SK-N-MC (cell line): Measurements from ENCODE around the gene BEGAIN.

Experiments used
- DNase-seq: peaks from one replicate; pipeline ENCODE4 v3.0.0-alpha.2; 2011; ENCODE audit warnings: low read depth, low spot score
- H3K27ac ChIP-seq: fragments of 200-600 bp; sonication (generic); 2 replicates; pipeline ENCODE4 v1.5.1; 2016; ENCODE audit warnings: mixed run types
- H3K36me3 ChIP-seq: fragments of 200-600 bp; sonication (generic); 2 replicates; pipeline ENCODE4 v1.6.1; 2017; ENCODE audit warnings: antibody characterized with exemption, low read length, mixed read lengths; ENCODE audit not compliant: insufficient read depth
- H3K4me3 ChIP-seq: fragments of 200-600 bp; sonication (generic); 2 replicates; pipeline ENCODE4 v1.5.1; 2016
- H3K9ac ChIP-seq: fragments of 200-600 bp; sonication (generic); 2 replicates; pipeline ENCODE4 v1.8.0; 2017; ENCODE audit warnings: mixed run types, mixed read lengths; ENCODE audit not compliant: insufficient read length
- H3K9me3 ChIP-seq: fragments of 200-600 bp; sonication (generic); 2 replicates; pipeline ENCODE4 v1.6.1; 2017; ENCODE audit warnings: low read depth, mild to moderate bottlenecking, antibody characterized with exemption, low read length, moderate library complexity, mixed read lengths
- EZH2 ChIP-seq: fragments of 200-600 bp; sonication (generic); IDR thresholded peaks from one replicate; pipeline ENCODE4 v1.6.1; 2017; ENCODE audit warnings: antibody characterized with exemption
- FOXP2 ChIP-seq: optimal IDR thresholded peaks from 2 replicates; pipeline ENCODE3; 2011; ENCODE audit warnings: mild to moderate bottlenecking, moderate library complexity; ENCODE audit not compliant: insufficient read depth; ENCODE audit errors: extremely low read length, control extremely low read depth
- POLR2AphosphoS5 ChIP-seq: IDR thresholded peaks from 2 replicates; pipeline ENCODE4 v1.6.1; 2012; ENCODE audit warnings: mild to moderate bottlenecking, low read depth, low read length, borderline replicate concordance

BEGAIN gene

GRCh38 chr14:100609941-100610391, 22.7 kb upstream of the BEGAIN start:
- H3K4me3 ChIP-seq, result no peak overlapping the region
- no peak overlapping the region for H3K27ac ChIP-seq
- DNase-seq, result no peak
- no peaks in the 10 kb centered on the region for H3K9me3 ChIP-seq
- no peak overlapping the region for H3K9ac ChIP-seq
- no peak for TF ChIP-seq POLR2AphosphoS5
- H3K36me3 ChIP-seq, result no peaks in the 10 kb centered on the region

GRCh38 chr14:100609331-100609870, 22.2 kb upstream of the BEGAIN start:
- H3K9ac ChIP-seq, result no peak overlapping the region
- no peak for DNase-seq
- no peaks in the 10 kb centered on the region for H3K9me3 ChIP-seq
- no peaks in the 10 kb centered on the region for H3K36me3 ChIP-seq
- H3K4me3 ChIP-seq, result no peak overlapping the region
- TF ChIP-seq POLR2AphosphoS5, result no peak
- TF ChIP-seq FOXP2, result no peak
- TF ChIP-seq EZH2, result no peak
- H3K27ac ChIP-seq, result no peak overlapping the region

- TF ChIP-seq FOXP2, result no peak
- TF ChIP-seq EZH2, result no peak
- TF ChIP-seq POLR2AphosphoS5, result no peak
- Histone ChIP-seq H3K4me3 (no peak overlapping the region), H3K27ac (no peak overlapping the region), H3K9ac (no peak overlapping the region), H3K36me3 (no peaks in the 10 kb centered on the region), H3K9me3 (no peaks in the 10 kb centered on the region)
- DNase-seq, result no peak
These were observed 21.5 kb upstream of the BEGAIN start for GRCh38 chr14:100608586-100609330.

GRCh38 chr14:100608064-100608463, 20.8 kb upstream of the BEGAIN start:
- no peak overlapping the region for H3K4me3 ChIP-seq
- TF ChIP-seq EZH2 (no peak), POLR2AphosphoS5 (no peak), FOXP2 (no peak)
- H3K36me3 ChIP-seq, result no peaks in the 10 kb centered on the region
- H3K9me3 ChIP-seq, result no peaks in the 10 kb centered on the region
- no peak for DNase-seq
- H3K9ac ChIP-seq, result no peak overlapping the region
- no peak overlapping the region for H3K27ac ChIP-seq

GRCh38 chr14:100607611-100607956, 20.4 kb upstream of the BEGAIN start:
- no peaks in the 10 kb centered on the region for H3K36me3 ChIP-seq
- no peak overlapping the region for H3K9ac ChIP-seq
- DNase-seq, result no peak
- H3K27ac ChIP-seq, result no peak overlapping the region
- H3K4me3 ChIP-seq, result no peak overlapping the region
- no peaks in the 10 kb centered on the region for H3K9me3 ChIP-seq
- TF ChIP-seq POLR2AphosphoS5, result no peak
- TF ChIP-seq FOXP2, result no peak
- TF ChIP-seq EZH2, result no peak

GRCh38 chr14:100606687-100607610, 19.7 kb upstream of the BEGAIN start:
- no peak overlapping the region for H3K27ac ChIP-seq
- no peaks in the 10 kb centered on the region for H3K36me3 ChIP-seq
- H3K9ac ChIP-seq, result no peak overlapping the region
- no peak for TF ChIP-seq POLR2AphosphoS5
- TF ChIP-seq FOXP2, result no peak
- TF ChIP-seq EZH2, result no peak
- DNase-seq, result no peak
- no peak overlapping the region for H3K4me3 ChIP-seq
- H3K9me3 ChIP-seq, result no peaks in the 10 kb centered on the region

- Histone ChIP-seq H3K4me3 (no peak overlapping the region), H3K9ac (no peak overlapping the region), H3K9me3 (no peaks in the 10 kb centered on the region), H3K27ac (no peak overlapping the region), H3K36me3 (no peaks in the 10 kb centered on the region)
- no peak for DNase-seq
- no peak for TF ChIP-seq EZH2
- no peak for TF ChIP-seq FOXP2
- TF ChIP-seq POLR2AphosphoS5, result no peak
These were observed 18.8 kb upstream of the BEGAIN start for GRCh38 chr14:100605706-100606686.
